Esophagus muscularis mucosa (tissue), 3 donors: Measurements from ENCODE around the gene CACNA1S.

Source experiments
- CTCF ChIP-seq, 3 experiments: fragments of 200-600 bp in 2 of 3; fragments of 450-650 bp in 1 of 3; sonication (generic) in 2 of 3; IDR thresholded peaks; one replicate each; pipeline ENCODE4 v1.5.1; 2017 to 2019; ENCODE audit warnings: antibody characterized with exemption in 3 of 3, mild to moderate bottlenecking in 2 of 3, moderate library complexity in 1 of 3
- POLR2A ChIP-seq: fragments of 450-650 bp; IDR thresholded peaks from one replicate; pipeline ENCODE4 v1.6.1; 2017; ENCODE audit warnings: antibody characterized with exemption, moderate library complexity, mild to moderate bottlenecking, low read depth
- POLR2AphosphoS5 ChIP-seq, 2 donors: sonication (generic); formaldehyde crosslinking; IDR thresholded peaks; one replicate each; pipeline ENCODE4 v1.6.1; 2017; ENCODE audit warnings: antibody characterized with exemption in 2 of 2

- TF ChIP-seq POLR2A, result no peak
- TF ChIP-seq CTCF (IDR thresholded peaks at IDR 0.05), result no peak
- TF ChIP-seq POLR2AphosphoS5 (IDR thresholded peaks at IDR 0.05), result no peak
Observed at GRCh38 chr1:201138311-201138840, 26.1 kb upstream of the CACNA1S start.
